HG03469 (cell line): ENCODE data around the gene ABCG4.
"Not testable (repeated sequence)": the region's sequence is repeated elsewhere in the genome, so short reads cannot be mapped to it uniquely, and the experiment has no call there.

Experiments
- ATAC-seq: cut with Tn5 transposase; IDR thresholded peaks from one replicate; pipeline ENCODE4 v1.9.1; 2021; ENCODE audit warnings: mild to moderate bottlenecking, moderate library complexity, moderate number of reproducible peaks; ENCODE audit not compliant: unreplicated experiment

Gene ABCG4

DNA sequence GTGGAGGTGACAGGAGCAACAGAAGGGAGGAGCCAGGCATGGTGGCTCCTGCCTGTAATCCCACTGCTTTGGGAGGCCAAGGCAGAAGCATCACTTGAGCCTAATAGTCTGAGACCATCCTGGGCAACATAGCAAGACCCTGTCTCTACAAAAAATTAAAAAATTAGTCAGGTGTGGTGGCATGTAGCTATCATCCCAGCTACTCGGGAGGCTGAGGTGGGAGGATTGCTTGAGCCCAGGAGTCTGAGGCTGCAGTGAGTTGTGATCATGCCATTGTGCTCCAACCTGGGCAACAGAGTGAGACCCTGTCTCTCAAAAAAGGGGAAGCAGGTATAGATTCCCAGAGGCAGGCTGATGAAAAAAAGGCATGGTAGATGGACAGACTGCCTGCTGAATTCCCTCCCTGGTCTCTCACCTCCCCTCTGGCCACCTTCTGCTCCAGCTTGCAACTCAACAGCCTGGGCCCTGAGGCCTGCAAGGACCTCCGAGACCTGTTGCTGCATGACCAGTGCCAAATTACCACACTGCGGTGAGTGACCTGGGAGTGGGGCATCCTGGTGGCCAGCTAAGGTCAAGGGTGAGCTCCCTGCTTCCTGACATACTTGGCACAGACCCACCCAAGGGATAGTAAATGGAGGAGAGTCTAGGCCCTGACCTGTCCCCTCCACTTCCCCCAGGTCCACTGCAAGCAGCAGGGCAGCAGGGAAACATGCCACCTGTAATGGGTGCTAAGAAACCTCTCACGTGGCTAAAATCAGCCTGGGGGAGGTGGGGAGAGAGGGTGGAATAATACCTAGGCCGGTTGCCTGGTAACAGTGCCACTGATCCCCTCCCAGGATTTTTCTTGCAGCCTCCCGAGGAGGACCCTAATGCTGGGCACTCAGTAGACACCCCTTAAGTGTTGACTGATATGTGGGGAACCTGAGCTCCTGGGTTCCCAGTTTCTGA is 32.2 kb downstream of the ABCG4 start:
- no peak for ATAC-seq

DNA sequence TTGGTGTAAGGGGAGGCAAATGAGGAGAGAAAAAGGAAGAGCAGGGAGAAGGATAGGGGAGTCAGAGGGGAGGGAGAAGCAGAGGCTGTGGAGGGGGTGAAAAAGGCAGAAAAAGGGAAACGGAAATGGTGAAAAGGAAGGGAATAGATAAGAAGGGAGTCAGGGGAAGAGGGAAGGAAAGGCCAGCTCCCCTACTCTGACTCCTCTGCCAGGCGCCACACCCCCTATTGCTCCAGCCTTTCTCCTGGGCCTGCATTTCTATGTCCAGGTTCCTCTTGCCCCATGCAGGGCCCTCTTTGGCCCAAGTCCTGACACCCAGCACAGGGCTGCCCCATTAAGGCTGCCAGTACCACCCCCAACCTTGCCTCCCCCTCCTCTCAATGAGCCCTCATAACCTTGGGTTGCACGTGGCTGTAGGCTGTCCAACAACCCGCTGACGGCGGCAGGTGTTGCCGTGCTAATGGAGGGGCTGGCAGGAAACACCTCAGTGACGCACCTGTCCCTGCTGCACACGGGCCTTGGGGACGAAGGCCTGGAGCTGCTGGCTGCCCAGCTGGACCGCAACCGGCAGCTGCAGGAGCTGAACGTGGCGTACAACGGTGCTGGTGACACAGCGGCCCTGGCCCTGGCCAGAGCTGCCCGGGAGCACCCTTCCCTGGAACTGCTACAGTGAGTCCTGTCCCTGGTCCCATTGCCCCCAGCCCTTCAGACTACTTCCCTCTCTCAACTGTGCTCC is 33.0 kb downstream of the ABCG4 start:
- no peak for ATAC-seq

DNA sequence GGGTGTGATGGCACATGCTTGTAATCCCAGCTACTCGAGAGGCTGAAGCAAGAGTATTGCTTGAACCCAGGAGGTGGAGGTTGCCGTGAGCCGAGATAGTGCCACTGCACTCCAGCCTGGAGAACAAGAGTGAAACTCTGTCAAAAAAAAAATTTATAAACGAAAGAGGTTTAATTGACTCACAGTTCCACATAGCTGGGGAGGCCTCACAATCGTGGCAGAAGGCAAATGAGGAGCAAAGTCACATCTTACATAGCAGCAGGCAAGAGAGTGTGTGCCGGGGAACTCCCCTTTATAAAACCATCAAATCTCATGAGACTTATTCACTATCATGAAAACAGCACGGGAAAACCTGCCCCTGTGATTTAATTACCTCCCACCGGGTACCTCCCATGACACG is 35.5 kb downstream of the ABCG4 start:
- ATAC-seq: not testable (repeated sequence)

DNA sequence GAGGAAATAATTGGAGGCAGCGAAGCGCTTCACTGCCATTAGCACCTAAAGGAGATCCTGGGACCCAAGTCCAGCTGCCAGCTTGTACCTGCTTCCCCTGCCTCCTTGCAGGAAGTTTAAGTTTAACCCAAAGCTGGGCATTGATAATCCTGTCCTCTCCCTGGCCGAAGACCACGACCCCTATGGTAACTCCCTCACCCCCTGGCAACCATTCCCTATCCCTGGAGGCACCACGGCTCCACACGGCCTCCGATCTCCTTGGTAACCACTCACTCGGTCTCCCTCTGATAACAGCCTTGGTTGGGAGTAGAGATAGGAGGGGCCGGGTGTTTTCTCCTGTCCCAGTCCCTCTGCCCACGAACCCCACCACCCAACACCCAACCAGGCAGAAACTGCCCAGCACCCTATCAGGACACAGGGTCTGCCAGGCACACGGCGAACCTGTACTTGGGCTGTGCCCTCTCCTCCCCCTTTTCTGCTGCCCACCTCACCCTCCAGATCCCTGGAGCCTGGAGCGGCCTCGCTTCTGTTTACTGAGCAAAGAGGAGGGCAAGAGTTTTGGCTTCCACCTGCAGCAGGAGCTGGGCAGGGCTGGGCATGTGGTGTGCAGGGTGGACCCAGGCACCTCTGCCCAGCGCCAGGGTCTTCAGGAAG is 37.3 kb downstream of the ABCG4 start:
- no peak for ATAC-seq

DNA sequence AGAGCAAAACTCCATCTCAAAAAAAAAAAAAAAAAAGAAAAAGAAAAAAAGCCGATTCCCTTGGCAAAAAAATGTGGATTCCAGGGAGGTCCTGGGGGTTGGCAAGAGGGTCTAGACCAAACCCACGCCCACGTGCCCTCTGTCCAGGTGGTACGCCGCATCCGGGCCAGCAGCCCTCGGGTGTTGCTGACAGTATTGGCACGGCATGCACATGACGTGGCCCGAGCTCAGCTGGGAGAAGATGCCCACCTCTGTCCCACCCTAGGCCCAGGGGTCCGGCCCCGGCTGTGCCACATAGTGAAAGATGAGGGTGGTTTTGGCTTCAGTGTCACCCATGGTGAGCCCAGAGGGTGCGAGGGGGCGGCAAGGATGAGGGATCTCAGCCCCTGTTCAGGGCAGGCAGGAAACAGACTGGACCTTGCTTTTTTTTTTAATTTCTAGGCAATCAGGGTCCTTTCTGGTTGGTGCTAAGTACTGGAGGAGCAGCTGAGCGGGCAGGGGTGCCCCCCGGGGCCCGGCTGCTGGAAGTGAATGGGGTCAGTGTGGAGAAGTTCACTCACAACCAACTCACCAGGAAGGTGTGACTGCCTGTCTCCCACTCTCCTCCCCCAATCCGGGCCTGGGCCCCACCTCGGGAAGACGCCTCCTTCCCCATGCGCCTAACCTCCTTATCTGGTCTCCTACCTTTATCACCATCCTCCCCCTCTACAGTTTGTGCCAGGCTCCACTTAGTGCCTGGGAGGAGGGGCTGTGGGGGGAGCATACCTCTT is 38.5 kb downstream of the ABCG4 start:
- no peak for ATAC-seq

DNA sequence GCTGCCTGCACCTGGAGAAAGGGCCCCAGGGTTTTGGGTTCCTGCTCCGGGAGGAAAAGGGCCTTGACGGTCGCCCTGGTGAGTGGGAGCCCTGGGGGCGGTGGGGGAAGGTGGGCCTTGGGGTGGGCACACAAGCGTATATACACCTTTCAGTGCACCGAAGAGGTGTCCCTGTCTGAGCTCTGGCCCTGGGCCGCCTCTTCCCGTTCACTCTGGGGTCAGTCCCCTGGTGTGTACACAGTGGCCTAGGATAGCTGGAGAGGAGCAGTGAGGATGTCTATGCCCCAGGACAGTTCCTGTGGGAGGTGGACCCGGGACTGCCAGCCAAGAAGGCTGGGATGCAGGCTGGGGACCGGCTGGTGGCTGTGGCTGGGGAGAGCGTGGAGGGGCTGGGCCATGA is 39.2 kb downstream of the ABCG4 start:
- ATAC-seq: no peak

DNA sequence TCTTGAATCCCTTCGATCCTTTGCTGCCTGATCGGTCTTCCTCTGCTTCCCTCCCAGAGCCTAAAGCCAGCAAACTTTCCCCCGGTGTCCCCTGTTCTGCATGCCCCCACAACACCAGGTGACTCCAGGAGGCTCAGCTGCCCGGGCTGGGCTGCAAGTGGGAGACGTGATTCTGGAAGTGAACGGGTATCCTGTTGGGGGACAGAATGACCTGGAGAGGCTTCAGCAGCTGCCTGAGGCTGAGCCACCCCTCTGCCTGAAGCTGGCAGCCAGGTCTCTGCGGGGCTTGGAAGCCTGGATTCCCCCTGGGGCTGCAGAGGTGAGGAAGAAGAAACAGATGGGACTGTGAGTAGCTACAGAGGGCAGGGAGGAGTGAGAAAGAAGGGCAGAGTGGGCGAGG is 40.0 kb downstream of the ABCG4 start:
- no peak for ATAC-seq

DNA sequence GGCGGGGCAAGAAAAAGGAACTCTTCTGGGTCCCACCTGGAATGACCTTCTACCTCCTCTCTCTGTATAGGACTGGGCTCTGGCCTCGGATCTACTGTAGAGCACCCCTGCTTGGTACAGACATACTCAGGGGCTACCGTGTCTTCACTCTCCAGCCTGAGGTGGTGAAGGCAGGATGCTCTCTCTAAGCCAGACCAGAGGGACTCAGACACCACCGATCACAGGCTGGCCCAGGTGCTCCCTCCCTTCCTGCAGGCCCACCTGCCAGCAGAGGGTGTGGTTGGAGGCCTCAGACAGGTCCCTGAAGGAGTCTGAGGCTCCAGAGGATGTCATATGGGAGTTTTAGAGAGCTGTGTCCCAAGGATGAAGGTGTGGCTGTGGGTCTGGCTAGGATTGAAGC is 40.5 kb downstream of the ABCG4 start:
- ATAC-seq: no peak

DNA sequence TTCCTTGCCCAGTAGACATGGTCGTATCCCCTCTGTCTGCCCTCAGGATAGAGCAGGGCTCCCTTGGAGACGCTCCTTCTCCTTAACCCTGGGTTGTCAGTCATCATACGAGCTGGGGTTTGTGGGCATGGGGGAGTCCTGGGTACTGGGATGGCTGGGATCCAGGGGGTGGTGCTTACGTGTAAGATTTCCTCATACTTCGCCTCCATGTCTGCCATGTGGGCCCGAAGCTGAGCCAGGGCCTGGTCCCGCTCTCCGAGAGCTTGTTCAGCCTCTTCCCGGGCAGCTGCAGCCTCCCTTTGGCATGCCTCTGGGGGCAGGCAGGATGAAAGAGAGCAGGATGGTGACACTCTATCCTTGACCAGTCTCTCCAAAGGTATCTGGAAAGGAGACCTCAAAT is 41.7 kb downstream of the ABCG4 start:
- ATAC-seq: no peak

DNA sequence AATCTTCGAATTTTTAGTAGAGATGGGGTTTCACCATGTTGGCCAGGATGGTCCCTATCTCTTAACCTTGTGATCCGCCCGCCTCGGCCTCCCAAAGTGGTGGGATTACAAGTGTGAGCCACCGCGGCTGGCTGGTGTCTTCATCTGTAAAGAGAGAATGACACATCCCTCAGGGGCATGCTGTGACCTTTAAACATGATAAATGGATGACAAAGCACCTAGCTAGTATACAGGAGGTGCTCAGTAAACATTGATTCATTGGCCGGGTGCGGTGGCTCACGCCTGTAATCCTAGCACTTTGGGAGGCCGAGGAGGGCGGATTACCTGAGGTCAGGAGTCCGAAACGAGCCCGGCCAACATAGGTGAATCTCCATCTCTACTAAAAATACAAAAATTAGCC is 42.4 kb downstream of the ABCG4 start:
- not testable (repeated sequence) for ATAC-seq

DNA sequence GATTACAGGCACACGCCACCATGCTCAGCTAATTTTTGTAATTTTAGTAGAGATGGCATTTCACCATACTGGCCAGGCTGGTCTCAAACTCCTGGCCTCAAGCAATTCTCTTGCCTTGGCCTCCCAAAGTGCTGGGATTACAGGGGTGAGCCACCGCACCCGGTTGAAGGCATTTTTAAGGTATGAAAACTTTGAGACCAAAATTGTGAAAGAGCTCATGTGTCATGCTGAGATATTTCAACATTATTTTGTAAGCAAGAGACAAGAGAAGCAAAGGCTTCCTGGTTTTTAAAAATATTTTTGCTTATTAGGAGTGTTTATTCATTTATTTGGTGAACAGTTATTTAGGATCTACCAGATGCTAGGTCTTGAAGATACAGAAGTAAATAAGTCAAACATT is 43.3 kb downstream of the ABCG4 start:
- ATAC-seq: no peak

DNA sequence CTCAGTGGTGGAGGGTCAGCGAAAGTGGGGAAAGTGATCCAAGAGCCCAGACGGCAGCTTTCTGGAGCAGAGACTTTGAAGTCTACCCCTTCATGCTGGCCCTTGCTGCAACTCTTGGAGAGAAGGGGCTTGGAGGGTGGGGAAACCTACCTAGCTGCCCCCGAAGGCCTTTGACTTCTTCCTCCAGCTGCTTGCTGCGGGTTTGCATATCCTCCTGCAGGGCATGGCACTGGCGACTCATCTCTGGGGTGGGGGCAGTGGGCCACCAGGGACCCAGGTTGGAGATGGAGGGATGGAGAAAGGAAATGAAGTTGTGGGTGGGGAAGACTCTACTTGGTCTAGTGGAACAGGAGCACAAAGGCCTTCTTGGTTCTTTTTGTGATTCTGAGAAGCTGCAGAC is 44.1 kb downstream of the ABCG4 start:
- no peak for ATAC-seq

DNA sequence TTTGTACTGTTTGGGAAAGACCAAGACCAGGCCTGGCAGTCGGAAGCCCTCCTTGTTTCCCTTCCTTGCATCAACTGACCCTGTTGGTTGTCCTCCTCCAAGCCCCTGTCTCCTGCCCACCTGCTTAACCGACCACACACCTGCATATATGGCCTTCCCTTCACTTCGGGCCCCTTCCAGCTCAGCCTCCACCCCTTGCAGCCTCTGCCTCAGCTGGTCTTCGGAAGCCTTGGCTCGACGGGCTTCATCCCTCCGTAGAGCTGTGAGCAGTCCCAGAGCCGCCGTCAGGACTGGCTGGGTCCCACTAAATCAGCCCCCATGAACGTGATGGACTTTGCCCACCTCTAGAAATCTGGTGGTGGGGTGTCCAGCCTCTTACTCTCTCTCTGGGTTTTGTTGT is 44.8 kb downstream of the ABCG4 start:
- no peak for ATAC-seq

DNA sequence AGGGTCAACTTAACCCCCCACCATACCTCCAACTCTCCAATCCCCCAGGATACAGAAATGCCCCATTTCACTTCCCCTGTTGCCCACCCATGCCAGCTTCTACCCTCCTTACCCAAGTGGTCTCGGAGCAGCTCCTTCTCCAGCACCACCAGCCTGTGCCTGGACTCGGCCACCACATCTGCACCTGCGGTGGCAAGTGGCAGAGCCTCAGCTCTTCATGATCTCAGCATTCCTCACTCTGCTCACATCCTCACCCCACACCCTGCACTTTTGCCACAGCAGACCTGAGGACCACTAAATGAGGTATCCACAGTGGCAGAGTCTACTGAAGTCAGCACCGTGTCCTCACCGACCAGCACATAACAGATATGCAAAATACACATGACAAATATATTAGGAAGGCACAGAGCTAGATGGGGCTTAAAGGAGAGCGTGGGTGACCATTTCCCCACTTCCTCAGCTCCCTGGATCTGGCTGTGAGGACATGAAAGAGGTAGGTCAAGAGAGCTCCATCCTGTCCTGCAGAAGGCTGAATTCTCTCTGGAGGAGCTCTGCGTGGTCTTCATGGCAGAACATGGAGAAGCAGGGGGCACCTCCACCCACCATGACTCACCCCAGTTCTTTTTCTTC is 46.1 kb downstream of the ABCG4 start:
- no peak for ATAC-seq

DNA sequence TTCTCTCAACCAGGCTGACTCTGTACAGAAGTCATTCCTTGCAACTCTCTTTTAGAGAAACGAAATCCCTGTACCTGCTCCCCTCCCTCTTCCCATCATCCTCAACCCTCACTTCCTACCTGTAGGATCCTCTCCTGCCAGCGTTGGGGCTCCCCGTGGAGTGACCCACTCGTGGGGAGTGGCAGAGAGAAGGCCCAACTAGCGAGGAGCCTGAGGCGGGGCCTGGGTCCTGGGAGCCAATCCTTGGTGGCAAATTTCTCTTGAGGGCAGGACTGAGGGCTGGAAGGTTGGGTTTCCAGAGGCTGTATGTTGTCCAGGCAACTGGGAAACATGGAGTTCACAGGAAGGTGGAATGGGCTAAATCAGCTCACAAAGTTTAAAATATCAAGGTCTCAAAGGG is 46.8 kb downstream of the ABCG4 start:
- no peak for ATAC-seq

DNA sequence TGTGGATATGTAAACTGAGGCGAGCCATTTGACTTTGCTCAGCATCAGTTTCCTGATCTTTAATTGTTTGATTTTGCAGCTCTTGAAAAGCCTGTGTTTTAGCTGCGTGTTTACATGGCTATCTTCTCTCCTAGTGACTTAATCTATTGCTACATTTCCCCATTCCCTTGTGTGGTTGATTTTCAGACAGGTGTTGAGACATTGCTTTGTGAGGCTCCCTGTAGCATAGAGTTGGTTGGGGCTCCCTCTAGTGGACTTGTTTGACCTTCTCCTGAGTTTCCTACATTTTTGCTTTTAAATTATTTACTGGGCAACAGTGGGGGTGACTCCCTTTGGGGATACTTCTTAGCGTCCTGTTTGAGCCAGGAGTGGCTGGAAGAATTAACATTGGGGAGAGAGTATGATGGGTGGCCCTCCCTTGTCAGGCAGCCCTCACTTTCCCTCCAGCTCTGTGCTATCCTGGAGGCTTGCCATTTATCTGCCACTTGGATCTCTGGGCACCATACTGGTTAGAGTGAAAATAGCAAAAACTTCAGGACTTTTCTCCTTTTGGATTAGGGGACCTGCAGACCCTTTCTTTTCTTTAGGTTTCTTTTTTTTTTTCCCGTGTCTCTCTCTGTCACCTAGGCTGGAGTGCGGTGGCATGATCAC is 48.1 kb downstream of the ABCG4 start:
- no peak for ATAC-seq

DNA sequence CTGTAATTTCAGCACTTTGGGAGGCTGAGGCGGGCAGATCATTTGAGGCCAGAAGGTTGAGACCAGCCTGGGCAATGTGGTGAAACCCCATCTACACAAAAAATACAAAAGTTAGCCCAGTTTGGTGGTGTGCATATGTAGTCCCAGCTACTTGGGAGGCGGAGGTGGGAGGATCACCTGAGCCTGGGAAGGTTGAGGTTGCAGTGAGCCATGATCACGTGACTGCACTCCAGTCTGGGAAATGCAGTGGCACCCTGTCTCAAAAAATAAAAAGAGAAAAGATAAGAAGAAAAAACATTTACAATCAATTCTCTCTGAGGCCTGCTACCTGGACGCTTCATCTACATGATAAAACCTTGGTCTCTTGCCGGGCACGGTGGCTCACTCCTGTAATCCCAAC is 50.1 kb downstream of the ABCG4 start:
- no peak for ATAC-seq

DNA sequence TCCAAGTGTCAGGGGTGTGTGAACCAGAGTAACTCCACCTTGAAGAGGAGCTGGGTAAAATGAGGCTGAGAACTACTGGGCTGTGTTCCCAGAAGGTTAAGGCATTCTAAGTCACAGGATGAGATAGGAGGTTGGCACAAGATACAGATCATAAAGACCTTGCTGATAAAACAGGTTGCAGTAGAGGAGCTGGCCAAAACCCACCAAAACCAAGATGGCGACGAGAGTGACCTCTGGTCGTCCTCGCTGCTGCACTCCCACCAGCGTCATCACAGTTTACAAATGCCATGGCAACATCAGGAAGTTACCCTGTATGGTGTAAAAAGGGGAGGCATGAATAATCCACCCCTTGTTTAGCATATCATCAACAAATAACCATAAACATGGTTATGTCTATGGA is 52.4 kb downstream of the ABCG4 start:
- not testable (repeated sequence) for ATAC-seq

DNA sequence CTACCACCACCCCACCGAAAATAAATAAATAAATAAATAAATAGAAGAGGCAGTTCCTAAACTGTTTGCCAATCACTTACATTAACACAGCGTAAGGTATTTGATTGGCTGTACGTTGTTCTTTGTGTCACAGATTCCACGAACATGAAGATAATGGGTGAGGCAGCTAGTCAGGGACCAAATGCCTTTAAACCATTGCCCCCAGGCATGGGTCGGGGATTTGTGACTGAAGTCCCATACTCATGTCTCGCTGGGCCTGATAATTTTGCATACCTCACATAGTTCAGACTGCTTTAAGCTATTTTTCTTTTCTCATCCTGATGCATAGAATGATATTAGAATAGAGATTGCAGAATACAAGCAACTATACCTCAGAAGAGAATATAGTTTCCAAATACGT is 53.7 kb downstream of the ABCG4 start:
- no peak for ATAC-seq

DNA sequence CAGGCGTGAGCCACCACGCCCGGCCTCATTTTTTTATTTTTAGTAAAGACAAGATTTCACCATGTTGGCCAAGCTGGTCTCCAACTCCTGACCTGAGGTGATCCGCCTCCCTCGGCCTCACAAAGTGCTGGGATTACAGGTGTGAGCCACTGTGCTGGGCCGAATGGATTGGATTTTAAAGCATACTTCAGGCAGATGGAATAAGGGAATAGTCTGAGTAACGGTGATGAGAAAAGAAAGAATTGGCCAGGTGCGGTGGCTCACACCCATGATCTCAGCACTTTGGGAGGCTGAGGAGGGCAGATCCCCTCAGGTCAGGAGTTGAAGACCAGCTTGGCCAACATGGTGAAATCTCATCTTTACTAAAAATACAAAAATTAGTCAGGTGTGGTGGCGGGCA is 55.2 kb downstream of the ABCG4 start:
- no peak for ATAC-seq
